Measurements from ENCODE around the gene THADA. TPM values are rescaled to one million over a fixed set of nuclear protein-coding genes. Genes with fewer than 3 reads are reported as not detected.

The THADA gene
- total RNA-seq, 4 donors from 2014 or later: 32.5 to 41.6 (median 39.0) TPM

GRCh38 chr2:43370146-43370545 is 225.7 kb downstream of the THADA start:
- no peak for TF ChIP-seq CTCF (IDR thresholded peaks at IDR 0.05)
- DNase-seq (ENCODE audit: low spot score) (no peak), ATAC-seq (ENCODE audit: low FRiP score) (no peak)

- no peak for TF ChIP-seq CTCF (IDR thresholded peaks at IDR 0.05)
- ATAC-seq (ENCODE audit: low FRiP score): no peak
- DNase-seq (ENCODE audit: low spot score): no peak
These were observed 227.1 kb downstream of the THADA start for GRCh38 chr2:43368483-43369385.

GRCh38 chr2:43367012-43367782 is 228.6 kb downstream of the THADA start:
- DNase-seq (ENCODE audit: low spot score) (no peak), ATAC-seq (ENCODE audit: low FRiP score) (no peak)
- no peak for TF ChIP-seq CTCF (IDR thresholded peaks at IDR 0.05)

GRCh38 chr2:43363120-43363519 is 232.7 kb downstream of the THADA start:
- ATAC-seq (ENCODE audit: low FRiP score) (no peak), DNase-seq (ENCODE audit: low spot score) (no peak)
- TF ChIP-seq CTCF (IDR thresholded peaks at IDR 0.05): no peak

- DNase-seq (ENCODE audit: low spot score) (no peak), ATAC-seq (ENCODE audit: low FRiP score) (no peak)
- TF ChIP-seq CTCF (IDR thresholded peaks at IDR 0.05): no peak
These were observed 234.6 kb downstream of the THADA start for GRCh38 chr2:43361286-43361685.

- TF ChIP-seq CTCF (IDR thresholded peaks at IDR 0.05): no peak
- no peak for DNase-seq (ENCODE audit: low spot score)
- ATAC-seq (ENCODE audit: low FRiP score): no peak
These were observed 235.7 kb downstream of the THADA start for GRCh38 chr2:43360137-43360536.

All from omental fat pad (tissue), 4 donors.